ENCODE results near the gene OR6K3. TPM values are rescaled to one million over a fixed set of nuclear protein-coding genes. Genes with fewer than 3 reads are reported as not detected.

OR6K3 gene
- total RNA-seq, 2 experiments from 2014 or later = not detected

DNA sequence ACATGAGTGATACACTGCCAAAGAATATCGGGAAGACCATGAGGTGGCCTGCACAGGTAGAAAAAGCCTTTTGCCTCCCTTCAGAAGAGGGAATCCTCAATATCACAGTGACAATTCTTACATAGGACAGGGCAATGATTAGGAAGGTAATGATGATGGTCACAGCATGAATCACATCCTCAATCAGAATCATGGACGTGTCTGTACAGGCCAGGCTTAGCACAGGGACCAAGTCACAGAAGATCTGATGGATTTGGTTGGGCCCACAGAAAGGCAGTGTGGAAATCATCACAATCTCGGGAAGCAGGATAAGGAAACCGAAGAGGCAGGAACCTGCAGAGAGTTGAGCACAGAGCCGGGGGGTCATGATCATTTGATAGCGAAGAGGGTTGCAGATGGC, 3.2 kb downstream of the OR6K3 start:
- no peaks in the 10 kb centered on the region for H3K9me3 Mint-ChIP-seq
- H3K4me3 Mint-ChIP-seq = no peak overlapping the region
- TF ChIP-seq, protein P1, sequence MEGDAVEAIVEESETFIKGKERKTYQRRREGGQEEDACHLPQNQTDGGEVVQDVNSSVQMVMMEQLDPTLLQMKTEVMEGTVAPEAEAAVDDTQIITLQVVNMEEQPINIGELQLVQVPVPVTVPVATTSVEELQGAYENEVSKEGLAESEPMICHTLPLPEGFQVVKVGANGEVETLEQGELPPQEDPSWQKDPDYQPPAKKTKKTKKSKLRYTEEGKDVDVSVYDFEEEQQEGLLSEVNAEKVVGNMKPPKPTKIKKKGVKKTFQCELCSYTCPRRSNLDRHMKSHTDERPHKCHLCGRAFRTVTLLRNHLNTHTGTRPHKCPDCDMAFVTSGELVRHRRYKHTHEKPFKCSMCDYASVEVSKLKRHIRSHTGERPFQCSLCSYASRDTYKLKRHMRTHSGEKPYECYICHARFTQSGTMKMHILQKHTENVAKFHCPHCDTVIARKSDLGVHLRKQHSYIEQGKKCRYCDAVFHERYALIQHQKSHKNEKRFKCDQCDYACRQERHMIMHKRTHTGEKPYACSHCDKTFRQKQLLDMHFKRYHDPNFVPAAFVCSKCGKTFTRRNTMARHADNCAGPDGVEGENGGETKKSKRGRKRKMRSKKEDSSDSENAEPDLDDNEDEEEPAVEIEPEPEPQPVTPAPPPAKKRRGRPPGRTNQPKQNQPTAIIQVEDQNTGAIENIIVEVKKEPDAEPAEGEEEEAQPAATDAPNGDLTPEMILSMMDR (IDR thresholded peaks at IDR 0.05) = no peak
- H3K36me3 Mint-ChIP-seq (ENCODE audit: low read depth) = no peaks in the 10 kb centered on the region
- ChIA-PET POLR2A (no interaction called here), CTCF (no interaction called here)
- ATAC-seq (no peak), DNase-seq (no peak)
- intact Hi-C loops (cut with micrococcal nuclease) = no loop called here
- peaks cover 8% of the 10 kb centered on the region for H3K4me1 Mint-ChIP-seq (ENCODE audit: low read depth)
- no peak overlapping the region for H3K27ac Mint-ChIP-seq
- H3K27me3 Mint-ChIP-seq = peaks cover 28% of the 10 kb centered on the region

DNA sequence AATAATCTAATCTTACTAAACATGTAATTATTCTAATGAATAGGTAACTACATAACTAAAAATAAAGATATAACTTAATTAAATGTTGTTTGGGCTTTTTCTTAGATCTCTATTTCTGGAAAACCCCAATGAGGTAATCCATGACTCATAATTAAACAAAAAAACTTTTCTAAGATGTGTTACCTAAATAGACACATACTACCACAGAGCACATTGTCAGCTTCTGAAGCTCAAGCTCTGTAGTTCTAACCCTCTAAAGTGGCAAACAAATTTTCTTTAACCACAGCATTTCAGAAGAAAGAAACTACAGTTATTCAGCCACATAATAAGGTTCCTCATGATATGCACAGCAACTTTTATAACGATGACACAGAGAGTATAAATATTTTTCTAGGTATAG, 4.2 kb downstream of the OR6K3 start:
- H3K4me1 Mint-ChIP-seq (ENCODE audit: low read depth) = peaks cover 8% of the 10 kb centered on the region
- intact Hi-C loops (cut with micrococcal nuclease) = no loop called here

DNA sequence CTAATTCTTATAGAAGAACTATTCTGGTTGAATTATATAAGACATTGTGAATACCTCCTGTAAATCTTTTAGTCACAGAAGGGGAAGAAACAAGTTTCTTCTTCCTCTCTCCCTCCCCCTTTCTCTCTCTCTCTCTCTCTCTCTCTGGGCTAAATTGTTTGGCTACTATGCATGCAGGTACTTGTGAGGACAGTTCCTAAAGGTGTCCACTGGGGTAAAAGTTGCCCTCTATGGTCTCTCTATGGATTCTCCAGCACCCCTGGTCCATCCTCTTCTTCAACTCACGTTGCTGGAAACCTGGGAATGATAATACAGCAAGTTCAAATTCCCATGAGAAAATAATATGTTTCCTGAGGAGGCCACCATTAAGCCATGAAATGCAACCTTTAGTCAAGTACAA, 5.8 kb downstream of the OR6K3 start:
- DNase-seq = no peak
- no peak for ATAC-seq
- ChIA-PET POLR2A (no interaction called here), CTCF (no interaction called here)
- Mint-ChIP-seq H3K4me3 (no peak overlapping the region), H3K27ac (no peak overlapping the region), H3K27me3 (peaks cover 33% of the 10 kb centered on the region), H3K36me3 (ENCODE audit: low read depth) (no peaks in the 10 kb centered on the region), H3K9me3 (no peaks in the 10 kb centered on the region), H3K4me1 (ENCODE audit: low read depth) (peaks cover 8% of the 10 kb centered on the region)
- TF ChIP-seq, protein P1 (IDR thresholded peaks at IDR 0.05) = no peak
- intact Hi-C loops (cut with micrococcal nuclease) = no loop called here

More for the DNA sequence above, 4.2 kb downstream of the OR6K3 start:
- ATAC-seq (peak; percentile 60), DNase-seq (no peak)
- H3K4me3 Mint-ChIP-seq = no peak overlapping the region
- H3K27me3 Mint-ChIP-seq = peaks cover 32% of the 10 kb centered on the region
- TF ChIP-seq, protein P1 (IDR thresholded peaks at IDR 0.05) = no peak
- POLR2A ChIA-PET = no interaction called here
- CTCF ChIA-PET = no interaction called here
- H3K36me3 Mint-ChIP-seq (ENCODE audit: low read depth) = no peaks in the 10 kb centered on the region
- H3K27ac Mint-ChIP-seq = no peak overlapping the region
- H3K9me3 Mint-ChIP-seq = no peaks in the 10 kb centered on the region

DNA sequence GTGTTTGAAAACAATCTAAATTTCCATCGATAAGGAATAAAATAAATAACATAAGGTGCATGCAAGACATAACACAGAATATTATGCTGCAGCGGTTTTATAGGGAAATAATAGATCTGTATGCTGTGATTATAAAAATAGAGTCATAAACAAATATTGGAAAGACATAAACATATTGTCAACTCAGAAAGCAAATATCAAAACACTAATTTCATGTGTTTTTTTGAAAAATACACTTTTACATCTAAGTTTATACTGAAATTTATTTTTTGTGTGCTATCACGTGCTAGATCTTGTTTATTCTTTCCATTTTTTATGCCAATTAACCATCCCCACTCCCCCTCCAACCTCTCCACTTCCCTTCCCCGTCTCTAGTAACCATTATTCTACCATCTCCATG, 9.4 kb downstream of the OR6K3 start:
- ChIA-PET CTCF (no interaction called here), POLR2A (no interaction called here)
- intact Hi-C loops (cut with micrococcal nuclease) = no loop called here
- H3K9me3 Mint-ChIP-seq = no peaks in the 10 kb centered on the region
- peaks cover 18% of the 10 kb centered on the region for H3K27me3 Mint-ChIP-seq
- H3K4me3 Mint-ChIP-seq = no peak overlapping the region
- no peak for ATAC-seq
- H3K4me1 Mint-ChIP-seq (ENCODE audit: low read depth) = no peaks in the 10 kb centered on the region
- TF ChIP-seq, protein P1 (IDR thresholded peaks at IDR 0.05) = no peak
- H3K36me3 Mint-ChIP-seq (ENCODE audit: low read depth) = no peaks in the 10 kb centered on the region
- DNase-seq = no peak
- no peak overlapping the region for H3K27ac Mint-ChIP-seq

DNA sequence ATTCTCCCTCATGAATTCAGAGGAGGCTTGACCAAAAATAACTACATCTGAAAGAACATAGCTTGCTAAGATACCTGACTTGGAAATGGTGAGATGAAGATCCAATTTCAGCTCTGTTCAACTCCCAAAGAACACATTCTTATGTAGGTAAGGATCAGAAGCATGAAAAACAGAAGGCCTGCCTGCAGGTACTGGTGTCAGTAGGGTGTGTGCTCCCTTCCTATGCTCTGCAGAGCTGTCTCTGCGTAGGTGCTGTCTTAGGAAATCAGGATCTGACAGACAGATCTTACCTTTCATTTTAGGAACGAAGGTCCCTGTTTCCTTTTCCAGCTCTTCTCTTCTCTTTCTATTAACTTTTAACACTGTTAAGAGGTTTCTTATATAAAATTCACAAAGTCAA, 14.4 kb downstream of the OR6K3 start:
- TF ChIP-seq, protein P1 (IDR thresholded peaks at IDR 0.05) = no peak
- ATAC-seq (no peak), DNase-seq (no peak)
- CTCF ChIA-PET = no interaction called here
- H3K36me3 Mint-ChIP-seq (ENCODE audit: low read depth) = no peaks in the 10 kb centered on the region
- H3K4me1 Mint-ChIP-seq (ENCODE audit: low read depth) = no peaks in the 10 kb centered on the region
- H3K4me3 Mint-ChIP-seq = no peak overlapping the region
- H3K27ac Mint-ChIP-seq = no peak overlapping the region
- peaks cover 2% of the 10 kb centered on the region for H3K27me3 Mint-ChIP-seq
- POLR2A ChIA-PET = no interaction called here
- no peaks in the 10 kb centered on the region for H3K9me3 Mint-ChIP-seq
- intact Hi-C loops (cut with micrococcal nuclease) = no loop called here
